ENCODE data around the gene STAG2. TPM values are rescaled to one million over a fixed set of nuclear protein-coding genes. Genes with fewer than 3 reads are reported as not detected.
A peak's percentile ranks its signal among the peaks of the same experiment; 100 is the strongest.

Gene STAG2
- total and polyA plus RNA-seq, 2 experiments from 2014 or later, result 18.2 to 70.6 TPM

DNA sequence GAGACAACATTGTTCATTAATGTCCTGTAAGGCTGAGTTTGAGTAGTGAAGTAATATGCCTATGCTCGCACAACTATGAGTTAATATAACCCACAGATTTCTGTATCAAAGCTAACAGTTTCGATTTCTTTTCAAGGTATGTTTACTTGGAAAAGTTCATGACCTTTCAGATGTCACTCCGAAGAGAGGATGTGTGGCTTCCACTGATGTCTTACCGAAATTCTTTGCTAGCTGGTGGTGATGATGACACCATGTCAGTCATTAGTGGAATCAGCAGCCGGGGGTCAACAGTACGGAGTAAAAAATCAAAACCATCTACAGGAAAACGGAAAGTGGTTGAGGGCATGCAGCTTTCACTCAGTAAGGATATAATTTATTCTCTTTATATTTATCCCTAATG is 124.9 kb downstream of the STAG2 start:
- Histone ChIP-seq H3K27ac (no peak overlapping the region), H3K4me3 (no peak overlapping the region), H3K9me3 (ENCODE audit: low read depth) (no peaks in the 10 kb centered on the region), H3K4me1 (ENCODE audit: low read depth) (no peaks in the 10 kb centered on the region), H3K36me3 (peaks cover 17% of the 10 kb centered on the region), H3K27me3 (no peaks in the 10 kb centered on the region)
- no peak for DNase-seq (ENCODE audit: low read depth in 1 of 2, low spot score in 1 of 2)
- TF ChIP-seq, protein P1, sequence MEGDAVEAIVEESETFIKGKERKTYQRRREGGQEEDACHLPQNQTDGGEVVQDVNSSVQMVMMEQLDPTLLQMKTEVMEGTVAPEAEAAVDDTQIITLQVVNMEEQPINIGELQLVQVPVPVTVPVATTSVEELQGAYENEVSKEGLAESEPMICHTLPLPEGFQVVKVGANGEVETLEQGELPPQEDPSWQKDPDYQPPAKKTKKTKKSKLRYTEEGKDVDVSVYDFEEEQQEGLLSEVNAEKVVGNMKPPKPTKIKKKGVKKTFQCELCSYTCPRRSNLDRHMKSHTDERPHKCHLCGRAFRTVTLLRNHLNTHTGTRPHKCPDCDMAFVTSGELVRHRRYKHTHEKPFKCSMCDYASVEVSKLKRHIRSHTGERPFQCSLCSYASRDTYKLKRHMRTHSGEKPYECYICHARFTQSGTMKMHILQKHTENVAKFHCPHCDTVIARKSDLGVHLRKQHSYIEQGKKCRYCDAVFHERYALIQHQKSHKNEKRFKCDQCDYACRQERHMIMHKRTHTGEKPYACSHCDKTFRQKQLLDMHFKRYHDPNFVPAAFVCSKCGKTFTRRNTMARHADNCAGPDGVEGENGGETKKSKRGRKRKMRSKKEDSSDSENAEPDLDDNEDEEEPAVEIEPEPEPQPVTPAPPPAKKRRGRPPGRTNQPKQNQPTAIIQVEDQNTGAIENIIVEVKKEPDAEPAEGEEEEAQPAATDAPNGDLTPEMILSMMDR (IDR thresholded peaks at IDR 0.05; ENCODE audit: low read depth, low read length), result no peak

DNA sequence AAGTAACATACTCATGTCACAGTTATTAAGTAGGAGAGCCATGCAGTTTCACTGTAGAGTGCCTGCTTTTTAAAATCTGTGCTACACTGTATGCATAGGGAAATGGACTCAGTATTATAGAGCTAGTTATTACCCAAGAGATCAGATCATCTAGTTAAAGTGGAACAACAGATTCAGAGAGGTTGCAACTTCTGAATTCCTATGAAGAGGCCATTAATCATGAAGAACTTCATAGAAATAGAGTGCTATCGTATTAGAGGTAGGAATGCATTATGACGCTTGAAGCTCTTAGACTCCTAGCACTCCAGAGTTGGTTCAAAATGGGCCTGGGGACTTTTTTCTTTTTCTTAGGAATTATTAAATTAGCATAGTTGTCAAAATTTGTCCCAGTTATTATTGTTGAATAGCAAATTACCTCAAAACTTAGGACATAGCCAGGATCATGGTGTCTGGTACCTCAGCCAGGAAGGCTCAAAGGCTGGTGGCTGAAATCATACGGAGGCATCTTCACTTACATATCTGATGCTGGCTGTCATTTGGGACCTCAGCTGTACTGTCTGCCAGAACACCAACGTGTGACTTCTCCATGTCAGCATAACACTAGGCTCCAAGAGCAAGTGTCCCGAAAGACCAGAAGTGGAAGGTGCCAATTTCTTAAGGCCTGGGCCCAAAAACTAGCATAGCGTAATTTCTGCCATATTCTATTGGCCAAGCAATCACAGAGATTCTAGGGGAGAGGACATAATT is 125.7 kb downstream of the STAG2 start:
- H3K27me3 ChIP-seq, result no peaks in the 10 kb centered on the region
- H3K27ac ChIP-seq, result no peak overlapping the region
- no peak overlapping the region for H3K4me3 ChIP-seq
- no peak for DNase-seq (ENCODE audit: low read depth in 1 of 2, low spot score in 1 of 2)
- no peaks in the 10 kb centered on the region for H3K4me1 ChIP-seq (ENCODE audit: low read depth)
- no peaks in the 10 kb centered on the region for H3K9me3 ChIP-seq (ENCODE audit: low read depth)
- TF ChIP-seq, protein P1 (IDR thresholded peaks at IDR 0.05; ENCODE audit: low read depth, low read length), result no peak
- peaks cover 17% of the 10 kb centered on the region for H3K36me3 ChIP-seq

DNA sequence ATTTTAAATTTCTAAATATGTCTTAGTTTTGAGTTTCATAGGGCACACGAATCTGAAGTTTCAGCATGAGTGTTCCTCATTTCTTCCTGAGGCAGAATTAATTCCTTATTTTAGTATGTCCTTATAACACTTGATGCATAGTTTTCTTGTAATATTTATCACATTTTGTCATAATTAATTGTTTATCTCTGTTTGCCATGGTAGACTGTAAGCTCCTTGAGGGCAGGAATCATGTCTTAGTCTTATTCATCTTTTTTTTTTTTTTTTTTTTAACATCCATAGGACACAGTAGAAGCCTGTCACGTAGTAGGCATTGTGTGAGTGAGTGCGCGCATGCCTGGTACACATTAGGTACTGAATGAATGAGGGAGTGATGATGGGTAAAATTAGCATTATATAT is 131.7 kb downstream of the STAG2 start:
- Histone ChIP-seq H3K27me3 (no peaks in the 10 kb centered on the region), H3K36me3 (peaks cover 6% of the 10 kb centered on the region), H3K9me3 (ENCODE audit: low read depth) (no peaks in the 10 kb centered on the region), H3K4me3 (no peak overlapping the region), H3K27ac (no peak overlapping the region), H3K4me1 (ENCODE audit: low read depth) (no peaks in the 10 kb centered on the region)
- TF ChIP-seq, protein P1 (IDR thresholded peaks at IDR 0.05; ENCODE audit: low read depth, low read length), result no peak
- DNase-seq (ENCODE audit: low read depth in 1 of 2, low spot score in 1 of 2), result no peak

DNA sequence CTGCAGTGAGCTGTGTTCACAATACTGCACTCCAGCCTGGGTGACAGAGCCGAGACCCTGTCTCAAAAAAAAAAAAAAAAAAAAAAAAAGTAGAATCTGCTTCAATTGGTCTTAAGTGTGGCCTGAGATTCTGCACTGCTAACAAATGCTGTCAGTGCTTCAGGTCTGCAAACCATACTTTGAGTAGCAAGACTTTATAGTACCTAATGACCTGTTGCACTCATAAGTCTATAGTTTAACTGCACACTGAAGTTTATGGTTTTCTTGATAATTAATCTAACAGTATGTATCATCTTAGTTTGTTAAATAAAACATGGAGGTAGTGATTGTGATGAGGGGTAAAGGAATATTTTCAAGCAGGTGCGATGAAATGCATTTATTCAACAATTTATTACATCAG is 135.6 kb downstream of the STAG2 start:
- H3K4me3 ChIP-seq, result no peak overlapping the region
- H3K4me1 ChIP-seq (ENCODE audit: low read depth), result no peaks in the 10 kb centered on the region
- peaks cover 6% of the 10 kb centered on the region for H3K36me3 ChIP-seq
- no peaks in the 10 kb centered on the region for H3K27me3 ChIP-seq
- no peaks in the 10 kb centered on the region for H3K9me3 ChIP-seq (ENCODE audit: low read depth)
- no peak for DNase-seq (ENCODE audit: low read depth in 1 of 2, low spot score in 1 of 2)
- H3K27ac ChIP-seq, result no peak overlapping the region
- TF ChIP-seq, protein P1 (IDR thresholded peaks at IDR 0.05; ENCODE audit: low read depth, low read length), result no peak

DNA sequence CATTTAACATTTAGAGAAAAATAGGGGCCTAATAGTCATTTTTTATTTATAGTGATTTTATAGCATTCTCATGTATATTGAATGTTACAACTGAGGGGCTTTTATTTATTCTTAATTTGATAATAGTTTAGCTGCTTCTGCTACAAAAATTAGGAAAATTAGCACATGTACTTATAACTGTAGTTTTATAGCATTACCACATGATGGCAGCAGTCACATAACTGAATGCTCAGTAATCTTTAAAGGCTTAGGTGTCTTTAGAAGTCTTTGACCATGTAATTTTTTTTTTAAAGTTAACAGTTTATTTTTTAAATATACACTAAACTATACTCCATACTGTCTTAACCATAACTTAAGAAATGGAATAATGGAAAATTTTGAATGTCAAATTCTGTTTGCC is 136.6 kb downstream of the STAG2 start:
- no peak overlapping the region for H3K4me3 ChIP-seq
- peaks cover 10% of the 10 kb centered on the region for H3K36me3 ChIP-seq
- peak; percentile 25 to 53 for DNase-seq (ENCODE audit: low read depth in 1 of 2, low spot score in 1 of 2)
- H3K9me3 ChIP-seq (ENCODE audit: low read depth), result no peaks in the 10 kb centered on the region
- no peaks in the 10 kb centered on the region for H3K27me3 ChIP-seq
- H3K4me1 ChIP-seq (ENCODE audit: low read depth), result no peaks in the 10 kb centered on the region
- TF ChIP-seq, protein P1 (IDR thresholded peaks at IDR 0.05; ENCODE audit: low read depth, low read length), result peak; percentile 41
- H3K27ac ChIP-seq, result no peak overlapping the region

Data from cardiac muscle cell (in vitro differentiated cells and primary cell).